HCEC 1CT (cell line): ENCODE data around the gene EEF1AKMT4.
"Not testable (repeated sequence)": the region's sequence is repeated elsewhere in the genome, so short reads cannot be mapped to it uniquely, and the experiment has no call there.

Source experiments
- DNase-seq: peaks from one replicate; pipeline ENCODE4 v3.0.0-alpha.2; 2017

Gene EEF1AKMT4

GRCh38 chr3:184261270-184261853 is 11.9 kb downstream of the EEF1AKMT4 start, which contains the start of gene CAMK2N2:
TSS of gene CAMK2N2 (minus strand) at chr3:184261553. CDS start at chr3:184261285, 268 bp downstream.
- peak; percentile 31 for DNase-seq

- DNase-seq = peak; percentile 15
Measured at GRCh38 chr3:184261854-184262763, 12.6 kb downstream of the EEF1AKMT4 start.

- DNase-seq = no peak
Measured at GRCh38 chr3:184262764-184263179, 13.3 kb downstream of the EEF1AKMT4 start.

- not testable (repeated sequence) for DNase-seq
Measured at GRCh38 chr3:184267249-184267648, 17.8 kb downstream of the EEF1AKMT4 start.

GRCh38 chr3:184272269-184272668 is 22.8 kb downstream of the EEF1AKMT4 start:
- DNase-seq = no peak

GRCh38 chr3:184275381-184275701 is 25.9 kb downstream of the EEF1AKMT4 start:
- DNase-seq = no peak

- DNase-seq = no peak
Measured at GRCh38 chr3:184275961-184276910, 26.8 kb downstream of the EEF1AKMT4 start, which contains the start of gene ECE2. TSS of gene ECE2 (plus strand) at chr3:184276022. CDS start at chr3:184276154, 132 bp downstream.

- DNase-seq = no peak
Measured at GRCh38 chr3:184277366-184277765, 27.9 kb downstream of the EEF1AKMT4 start.

GRCh38 chr3:184282941-184283340 is 33.5 kb downstream of the EEF1AKMT4 start:
- DNase-seq = no peak

- no peak for DNase-seq
Measured at GRCh38 chr3:184283681-184284080, 34.2 kb downstream of the EEF1AKMT4 start.

- peak; percentile 73 for DNase-seq
Measured at GRCh38 chr3:184284696-184285095, 35.2 kb downstream of the EEF1AKMT4 start.

- DNase-seq = peak; percentile 38
Measured at GRCh38 chr3:184289426-184289938, 40.0 kb downstream of the EEF1AKMT4 start.

- no peak for DNase-seq
Measured at GRCh38 chr3:184290331-184290730, 40.9 kb downstream of the EEF1AKMT4 start.

- no peak for DNase-seq
Measured at GRCh38 chr3:184291044-184291737, 41.7 kb downstream of the EEF1AKMT4 start.

- DNase-seq = no peak
Measured at GRCh38 chr3:184291738-184292445, 42.4 kb downstream of the EEF1AKMT4 start.

- no peak for DNase-seq
Measured at GRCh38 chr3:184295771-184296170, 46.3 kb downstream of the EEF1AKMT4 start.

GRCh38 chr3:184296616-184297015 is 47.1 kb downstream of the EEF1AKMT4 start:
- DNase-seq = no peak

GRCh38 chr3:184298759-184299487 is 49.5 kb downstream of the EEF1AKMT4 start, which contains the start of gene PSMD2:
TSS of gene PSMD2 (plus strand) at chr3:184299241. CDS start at chr3:184299267, 26 bp downstream.
- peak; percentile 93 for DNase-seq

GRCh38 chr3:184299488-184300377 is 50.3 kb downstream of the EEF1AKMT4 start:
- DNase-seq = peak; percentile 37

GRCh38 chr3:184300378-184300720 is 50.9 kb downstream of the EEF1AKMT4 start:
- DNase-seq = peak; percentile 76
